HAP-1 (cell line): Measurements from ENCODE around the gene NLGN1.

Experiments used
- DNase-seq, 2 experiments: peaks; one replicate each; pipeline ENCODE4 v3.0.0-alpha.2; 2016 to 2020; ENCODE audit warnings: low spot score in 2 of 2
- H3K27me3 ChIP-seq: fragments of 250-450 bp; sonication (Bioruptor Pico); 2 replicates; pipeline ENCODE4 v1.5.1; 2020; ENCODE audit warnings: low read depth, mild to moderate bottlenecking, moderate library complexity
- H3K36me3 ChIP-seq: fragments of 250-450 bp; sonication (Bioruptor Pico); replicated peaks from 2 replicates; pipeline ENCODE4 v1.5.1; 2020; ENCODE audit warnings: mild to moderate bottlenecking
- H3K4me1 ChIP-seq: fragments of 250-450 bp; sonication (Bioruptor Pico); 2 replicates; pipeline ENCODE4 v1.5.1; 2020; ENCODE audit warnings: mild to moderate bottlenecking
- H3K4me3 ChIP-seq: fragments of 250-450 bp; sonication (Bioruptor Pico); 2 replicates; pipeline ENCODE4 v1.5.1; 2020; ENCODE audit warnings: mild to moderate bottlenecking, moderate library complexity
- H3K9me3 ChIP-seq: fragments of 250-450 bp; sonication (Bioruptor Pico); 2 replicates; pipeline ENCODE4 v1.5.1; 2020; ENCODE audit warnings: mild to moderate bottlenecking, moderate library complexity
- in situ Hi-C: fragments of 300-500 bp; cut with MboI; formaldehyde crosslinking; loops from 3 replicates; pipeline ENCODE4 v1.14.3; 2020; ENCODE audit warnings: low sequenced_read_pairs, inconsistent platforms, mixed read lengths

The NLGN1 gene

DNA sequence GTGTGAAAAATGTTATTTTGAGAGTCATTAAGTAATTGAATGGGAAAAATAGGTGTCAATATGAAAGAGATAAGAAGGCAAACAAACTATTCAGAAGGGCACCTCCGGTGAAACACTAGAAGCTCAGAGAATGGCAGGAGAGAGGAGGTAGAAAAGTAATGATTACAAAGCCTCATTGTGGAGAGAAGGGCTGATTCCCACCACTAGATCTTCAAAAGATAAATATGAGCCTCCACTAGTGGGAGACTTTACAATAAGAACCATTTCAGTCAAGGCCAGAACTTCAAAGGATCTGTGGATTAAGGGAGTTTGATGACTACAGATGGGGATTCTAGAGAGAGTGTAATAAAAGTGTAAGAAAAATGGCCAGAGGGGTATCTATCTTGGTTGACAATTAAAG is 535.6 kb downstream of the NLGN1 start:
- H3K4me1 ChIP-seq, result peaks cover 14% of the 10 kb centered on the region
- no peaks in the 10 kb centered on the region for H3K36me3 ChIP-seq
- no peak overlapping the region for H3K4me3 ChIP-seq
- peak in 1 of 2 experiments; percentile 4 for DNase-seq
- in situ Hi-C loops, result no loop called here
- no peaks in the 10 kb centered on the region for H3K27me3 ChIP-seq
- no peaks in the 10 kb centered on the region for H3K9me3 ChIP-seq

DNA sequence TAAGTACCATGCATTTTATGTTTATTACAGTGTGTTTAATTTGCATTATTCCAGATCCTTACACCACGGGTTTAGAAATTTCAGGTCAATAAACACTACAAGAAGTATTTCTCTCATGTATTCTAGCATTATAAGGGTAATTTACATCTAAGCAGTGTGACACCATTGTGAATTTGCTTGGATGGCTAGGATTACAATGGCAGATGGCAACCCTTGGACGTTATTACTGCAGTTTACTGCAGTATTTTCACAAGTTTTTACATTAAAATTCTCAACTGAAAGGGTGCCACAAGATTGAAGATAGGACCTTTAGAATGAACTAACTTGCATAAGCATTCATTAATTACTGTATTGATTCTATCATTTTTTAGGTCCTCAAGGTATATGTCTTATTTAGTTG is 538.8 kb downstream of the NLGN1 start:
- Histone ChIP-seq H3K27me3 (no peaks in the 10 kb centered on the region), H3K4me1 (peaks cover 5% of the 10 kb centered on the region), H3K9me3 (no peaks in the 10 kb centered on the region), H3K36me3 (no peaks in the 10 kb centered on the region), H3K4me3 (no peak overlapping the region)
- in situ Hi-C loops, result no loop called here
- DNase-seq, result no peak

DNA sequence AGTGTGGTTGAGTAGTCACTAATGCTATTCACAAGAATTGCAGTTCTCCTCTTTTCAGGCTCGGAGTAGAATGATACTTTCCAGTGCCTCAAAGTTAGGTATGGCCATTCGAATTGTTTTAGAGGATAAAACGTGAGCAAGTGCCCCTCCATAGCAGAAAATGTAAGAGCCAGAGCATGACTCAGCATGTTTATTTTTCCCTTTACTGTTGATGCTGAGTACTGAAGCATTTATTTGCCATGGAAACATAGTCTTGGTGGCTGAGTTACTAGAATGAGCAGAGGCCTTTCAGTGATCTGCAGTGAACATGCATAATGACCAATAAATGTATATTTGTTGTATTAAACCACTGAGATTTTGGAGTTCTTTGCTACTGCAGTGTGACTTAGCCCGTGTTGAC is 540.6 kb downstream of the NLGN1 start:
- no peaks in the 10 kb centered on the region for H3K9me3 ChIP-seq
- H3K4me3 ChIP-seq, result no peak overlapping the region
- H3K4me1 ChIP-seq, result peaks cover under 1% of the 10 kb centered on the region
- no peaks in the 10 kb centered on the region for H3K36me3 ChIP-seq
- in situ Hi-C loops, result no loop called here
- no peaks in the 10 kb centered on the region for H3K27me3 ChIP-seq
- no peak for DNase-seq

DNA sequence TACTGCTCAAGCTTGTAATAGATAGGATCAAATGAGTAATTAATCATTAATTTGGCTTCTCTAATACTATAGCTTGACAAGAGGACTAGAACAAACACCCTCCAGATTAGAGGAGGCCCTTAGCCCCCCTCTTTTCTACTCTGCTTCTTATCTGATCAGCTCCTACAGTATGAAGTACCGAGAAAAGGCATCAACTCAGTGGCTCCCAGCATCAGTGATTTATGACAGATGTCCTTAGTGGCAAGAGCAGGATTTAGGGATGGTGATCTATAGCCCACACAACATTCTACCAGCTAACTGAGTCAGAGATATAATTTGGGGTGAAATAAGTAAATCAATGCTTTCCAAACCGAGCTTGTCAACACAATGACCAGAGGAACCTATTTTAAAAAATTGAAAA is 541.1 kb downstream of the NLGN1 start:
- Histone ChIP-seq H3K4me3 (no peak overlapping the region), H3K4me1 (no peaks in the 10 kb centered on the region), H3K9me3 (no peaks in the 10 kb centered on the region), H3K27me3 (no peaks in the 10 kb centered on the region), H3K36me3 (no peaks in the 10 kb centered on the region)
- DNase-seq, result no peak
- in situ Hi-C loops, result no loop called here

DNA sequence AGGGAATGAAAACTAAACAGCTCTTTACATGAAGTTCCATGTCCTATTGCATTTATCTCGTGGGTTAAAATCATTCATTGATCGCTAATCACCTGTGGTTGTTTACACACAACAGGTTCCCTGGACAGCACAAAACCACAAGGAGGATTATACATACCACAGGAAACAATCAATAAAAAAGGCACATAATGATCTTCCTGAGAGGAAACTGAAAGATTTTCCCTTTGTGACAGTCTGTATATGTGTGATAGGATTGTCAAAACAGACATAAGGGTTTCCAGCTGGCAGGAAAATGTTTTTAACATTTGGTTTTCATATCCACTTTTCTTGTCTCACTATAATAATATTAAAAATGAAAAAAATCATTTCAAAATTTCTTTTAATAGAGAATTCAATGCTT is 541.8 kb downstream of the NLGN1 start:
- Histone ChIP-seq H3K27me3 (no peaks in the 10 kb centered on the region), H3K9me3 (no peaks in the 10 kb centered on the region), H3K4me3 (no peak overlapping the region), H3K36me3 (no peaks in the 10 kb centered on the region), H3K4me1 (no peaks in the 10 kb centered on the region)
- in situ Hi-C loops, result no loop called here
- DNase-seq, result no peak

DNA sequence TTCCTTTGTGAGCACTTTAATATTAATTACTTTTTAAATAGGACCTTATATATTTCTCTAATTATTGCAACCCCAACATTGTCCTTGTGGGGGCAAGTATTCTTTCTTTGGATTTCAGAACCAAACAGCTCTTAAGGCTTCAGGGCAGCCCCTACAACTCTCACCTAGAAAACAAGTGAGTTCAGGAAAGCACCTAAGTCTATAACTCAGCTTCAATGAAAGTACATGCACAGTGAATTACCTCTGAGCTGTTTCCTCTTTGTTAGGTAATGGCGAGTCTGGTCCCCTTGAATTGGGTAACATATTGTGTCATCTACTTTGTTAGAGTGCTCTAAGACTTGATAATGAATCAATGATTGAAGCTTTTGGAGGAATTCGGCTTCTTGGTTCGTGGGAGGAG is 545.7 kb downstream of the NLGN1 start:
- Histone ChIP-seq H3K4me1 (no peaks in the 10 kb centered on the region), H3K4me3 (no peak overlapping the region), H3K9me3 (no peaks in the 10 kb centered on the region), H3K27me3 (no peaks in the 10 kb centered on the region), H3K36me3 (no peaks in the 10 kb centered on the region)
- DNase-seq, result no peak
- in situ Hi-C loops, result no loop called here

DNA sequence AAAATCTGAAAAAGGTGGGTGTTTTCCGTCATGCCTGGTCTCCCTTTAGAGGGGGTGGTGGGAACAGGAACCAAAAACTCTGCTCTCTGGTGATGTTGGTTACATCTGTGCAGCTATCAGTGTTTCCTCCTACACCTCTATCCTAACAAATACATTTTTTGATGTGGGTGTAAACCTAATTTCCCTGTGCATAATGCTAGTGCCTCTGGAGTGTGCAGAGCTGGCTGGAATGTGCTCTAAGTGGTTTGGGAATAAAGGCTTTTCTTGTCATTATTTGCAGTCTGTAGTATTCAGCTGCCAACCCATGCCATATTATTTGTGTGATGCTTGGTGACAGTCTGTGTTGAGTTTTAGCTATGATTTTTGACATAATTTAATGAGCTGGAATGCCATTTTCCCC is 547.6 kb downstream of the NLGN1 start:
- no peak for DNase-seq
- Histone ChIP-seq H3K27me3 (no peaks in the 10 kb centered on the region), H3K9me3 (no peaks in the 10 kb centered on the region), H3K4me3 (no peak overlapping the region), H3K36me3 (no peaks in the 10 kb centered on the region), H3K4me1 (no peaks in the 10 kb centered on the region)
- in situ Hi-C loops, result no loop called here

DNA sequence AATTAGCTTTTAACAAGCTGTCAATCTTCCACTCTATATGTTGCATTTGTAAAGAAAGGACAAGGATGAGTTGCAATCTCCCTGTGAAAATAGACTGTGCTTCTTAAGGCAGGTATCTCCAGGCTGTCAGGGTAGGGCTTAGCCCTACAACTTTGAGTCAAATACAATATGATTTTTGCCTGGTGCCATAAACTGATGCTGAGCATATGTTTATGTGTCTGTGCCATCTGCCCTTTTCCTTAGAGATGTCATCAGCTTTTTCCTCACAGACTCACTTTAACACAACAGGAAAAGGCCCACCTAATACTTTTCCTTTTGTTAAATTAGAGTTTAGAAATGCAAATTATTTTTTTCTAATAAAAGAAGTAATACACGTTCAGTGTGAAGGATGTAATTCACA is 548.3 kb downstream of the NLGN1 start:
- Histone ChIP-seq H3K9me3 (no peaks in the 10 kb centered on the region), H3K4me1 (no peaks in the 10 kb centered on the region), H3K4me3 (no peak overlapping the region), H3K27me3 (no peaks in the 10 kb centered on the region), H3K36me3 (no peaks in the 10 kb centered on the region)
- in situ Hi-C loops, result no loop called here
- DNase-seq, result no peak

DNA sequence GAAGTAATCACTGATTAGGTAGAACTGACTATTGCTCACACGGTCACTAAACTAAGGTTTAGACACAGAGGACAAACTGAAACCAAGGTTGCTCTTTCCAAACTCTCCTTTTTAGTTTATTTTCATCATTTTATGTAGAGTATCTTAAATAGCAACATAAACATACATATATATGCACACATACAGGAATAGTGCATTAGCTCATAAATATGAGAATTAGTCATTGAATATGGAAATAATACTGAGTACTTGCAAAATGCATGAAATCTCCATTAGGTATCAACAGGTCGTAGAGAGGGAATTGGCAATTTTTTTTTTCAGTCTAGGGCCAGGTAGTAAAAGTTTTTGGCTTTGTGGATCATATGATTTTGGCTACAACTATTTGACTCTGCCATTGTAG is 557.1 kb downstream of the NLGN1 start:
- in situ Hi-C loops, result no loop called here
- peaks cover 7% of the 10 kb centered on the region; the same call in 1 of the 2 replicates for H3K9me3 ChIP-seq
- no peak overlapping the region for H3K4me3 ChIP-seq
- H3K36me3 ChIP-seq, result no peaks in the 10 kb centered on the region
- no peaks in the 10 kb centered on the region for H3K27me3 ChIP-seq
- no peak for DNase-seq
- no peaks in the 10 kb centered on the region for H3K4me1 ChIP-seq

DNA sequence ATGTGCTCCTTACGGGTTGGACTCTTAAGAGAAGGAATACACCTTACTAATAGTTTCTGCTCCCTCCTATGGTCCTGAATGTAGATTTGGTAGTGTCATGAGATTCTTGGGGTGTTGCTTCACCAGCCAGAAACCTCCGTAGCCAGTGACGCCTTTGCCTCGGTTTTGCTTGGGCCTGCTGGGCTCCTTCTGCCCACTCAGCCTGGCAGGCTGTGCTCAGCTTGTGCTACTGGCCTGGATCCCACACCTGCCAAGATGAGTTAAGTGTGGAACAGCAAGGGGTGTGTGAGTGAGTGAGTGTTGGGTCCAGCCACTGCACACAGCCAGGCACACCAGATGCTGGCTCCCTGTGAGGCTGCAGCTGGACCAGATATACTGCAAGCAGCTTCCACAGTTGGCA is 560.1 kb downstream of the NLGN1 start:
- Histone ChIP-seq H3K4me1 (peaks cover 9% of the 10 kb centered on the region), H3K4me3 (no peak overlapping the region), H3K36me3 (no peaks in the 10 kb centered on the region), H3K27me3 (no peaks in the 10 kb centered on the region), H3K9me3 (peaks cover 7% of the 10 kb centered on the region; the same call in 1 of the 2 replicates)
- in situ Hi-C loops, result no loop called here
- DNase-seq, result no peak

DNA sequence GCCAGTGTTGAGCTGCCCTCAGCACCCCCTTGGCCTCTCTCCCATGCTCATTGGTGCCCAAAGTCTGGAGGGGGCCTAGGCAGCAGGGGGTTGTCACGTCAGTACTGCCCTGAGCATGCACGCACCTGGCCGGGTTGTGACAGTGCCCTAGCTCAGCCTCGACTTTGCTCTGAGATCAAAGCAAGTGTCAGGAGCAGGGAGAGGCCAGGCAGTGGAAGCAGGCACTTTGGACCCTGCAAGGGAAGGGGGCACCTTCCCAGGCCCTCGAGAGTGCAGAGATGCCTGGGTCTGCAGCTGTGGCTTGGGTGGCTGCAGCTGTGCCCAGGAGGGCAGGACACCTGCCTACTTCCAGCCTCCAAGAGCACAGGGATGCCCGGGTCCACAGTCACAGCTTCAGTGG is 561.3 kb downstream of the NLGN1 start:
- Histone ChIP-seq H3K36me3 (no peaks in the 10 kb centered on the region), H3K27me3 (no peaks in the 10 kb centered on the region), H3K4me1 (peaks cover 14% of the 10 kb centered on the region), H3K4me3 (no peak overlapping the region), H3K9me3 (peaks cover 7% of the 10 kb centered on the region; the same call in 1 of the 2 replicates)
- no peak for DNase-seq
- in situ Hi-C loops, result no loop called here

DNA sequence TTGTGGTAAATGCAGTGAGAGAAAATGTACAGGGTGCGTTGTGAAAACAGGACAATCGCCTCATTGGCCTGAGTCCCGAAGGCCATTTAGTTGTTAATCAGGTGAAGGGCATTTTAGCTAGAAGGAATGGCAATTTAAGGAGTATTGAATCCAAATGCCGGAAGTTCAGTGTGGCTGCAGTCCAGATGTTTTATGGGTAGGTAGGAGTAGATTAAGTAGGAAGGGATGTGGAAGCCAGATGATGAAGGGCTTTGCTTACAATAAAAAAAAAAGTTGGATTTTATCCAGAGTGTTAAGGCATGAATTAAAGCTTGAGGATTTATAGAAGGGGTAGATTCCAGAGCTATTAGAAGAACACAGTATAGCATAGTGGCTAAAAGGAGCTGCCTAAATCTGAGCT is 572.7 kb downstream of the NLGN1 start:
- peak in 1 of 2 experiments; percentile 9 for DNase-seq
- Histone ChIP-seq H3K36me3 (no peaks in the 10 kb centered on the region), H3K4me1 (peaks cover 12% of the 10 kb centered on the region), H3K27me3 (no peaks in the 10 kb centered on the region), H3K4me3 (no peak overlapping the region), H3K9me3 (no peaks in the 10 kb centered on the region)
- in situ Hi-C loops, result no loop called here

DNA sequence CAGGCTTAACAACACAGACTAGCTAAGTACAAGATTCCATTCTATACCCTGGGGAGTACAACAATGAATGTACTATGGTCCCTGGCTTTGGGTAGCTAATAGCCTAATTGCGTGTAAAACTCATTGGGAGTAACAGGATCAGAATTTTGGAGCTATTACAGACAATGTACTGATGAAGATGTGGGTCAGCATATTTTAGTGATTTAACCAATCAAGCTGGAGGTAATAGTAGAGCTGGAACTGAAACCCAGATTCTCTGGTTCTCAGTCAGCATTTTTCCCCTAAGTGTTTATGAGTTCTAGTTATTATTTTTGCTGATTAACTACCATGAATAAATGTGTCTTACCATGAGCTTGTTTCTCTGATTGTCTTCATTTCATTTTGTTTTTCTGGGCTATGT is 578.7 kb downstream of the NLGN1 start:
- no peak overlapping the region for H3K4me3 ChIP-seq
- H3K9me3 ChIP-seq, result no peaks in the 10 kb centered on the region
- H3K27me3 ChIP-seq, result no peaks in the 10 kb centered on the region
- in situ Hi-C loops, result no loop called here
- DNase-seq, result no peak
- H3K4me1 ChIP-seq, result no peaks in the 10 kb centered on the region
- no peaks in the 10 kb centered on the region for H3K36me3 ChIP-seq

DNA sequence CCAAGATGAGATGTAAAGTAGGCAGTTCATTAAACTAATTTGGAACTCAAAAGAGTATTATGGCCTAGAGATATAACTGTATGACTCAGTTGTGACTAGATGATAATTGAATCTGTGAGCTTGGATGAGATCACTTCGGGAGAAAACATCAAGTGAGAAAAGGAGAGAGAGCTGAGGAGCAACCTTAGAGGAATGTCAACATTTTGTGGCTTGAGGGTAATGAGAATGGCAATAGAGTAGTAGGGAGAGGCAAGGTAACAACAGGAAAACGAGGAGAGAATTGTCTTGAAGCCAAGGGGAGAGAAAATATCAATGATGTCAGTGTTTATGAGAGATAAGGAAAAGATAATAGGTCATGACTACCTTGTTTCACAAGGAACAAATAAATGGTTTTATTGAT is 580.2 kb downstream of the NLGN1 start:
- H3K4me3 ChIP-seq, result no peak overlapping the region
- in situ Hi-C loops, result no loop called here
- no peak for DNase-seq
- H3K4me1 ChIP-seq, result no peaks in the 10 kb centered on the region
- no peaks in the 10 kb centered on the region for H3K27me3 ChIP-seq
- no peaks in the 10 kb centered on the region for H3K9me3 ChIP-seq
- H3K36me3 ChIP-seq, result no peaks in the 10 kb centered on the region

DNA sequence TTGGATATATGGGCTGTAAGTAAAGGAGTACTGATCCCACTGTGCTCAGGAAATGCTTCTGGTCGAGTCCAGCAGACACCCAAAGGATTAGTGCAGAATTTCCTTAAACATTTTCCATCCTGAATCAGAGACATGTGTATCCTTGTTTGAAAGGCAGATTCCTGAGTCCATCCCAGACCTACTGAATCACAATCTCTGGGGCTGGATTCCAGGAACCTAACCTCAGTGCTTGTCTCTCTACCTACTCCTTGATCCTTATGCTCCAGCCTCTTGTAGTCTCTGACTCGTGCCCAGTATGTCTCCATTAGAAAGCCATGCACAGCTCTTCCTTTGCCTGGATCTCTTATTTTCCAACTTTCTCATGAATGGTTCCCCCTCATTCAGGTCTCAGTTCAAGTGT is 585.8 kb downstream of the NLGN1 start:
- H3K36me3 ChIP-seq, result no peaks in the 10 kb centered on the region
- no peak for DNase-seq
- no peaks in the 10 kb centered on the region for H3K9me3 ChIP-seq
- no peak overlapping the region for H3K4me3 ChIP-seq
- in situ Hi-C loops, result no loop called here
- H3K27me3 ChIP-seq, result no peaks in the 10 kb centered on the region
- no peaks in the 10 kb centered on the region for H3K4me1 ChIP-seq
